IPS-15b (cell line): ENCODE data around the gene SYT12.
"Not testable (repeated sequence)": the region's sequence is repeated elsewhere in the genome, so short reads cannot be mapped to it uniquely, and the experiment has no call there.

Experiments
- H3K27me3 ChIP-seq: one replicate; pipeline ENCODE4 v1.6.1; 2013; ENCODE audit warnings: low read length; ENCODE audit not compliant: control insufficient read depth, insufficient read depth
- H3K36me3 ChIP-seq: one replicate; pipeline ENCODE4 v1.6.1; 2013; ENCODE audit warnings: low read length; ENCODE audit not compliant: control insufficient read depth, insufficient read depth
- H3K4me1 ChIP-seq: one replicate; pipeline ENCODE4 v1.6.1; 2013; ENCODE audit warnings: mild to moderate bottlenecking, low read length; ENCODE audit not compliant: control insufficient read depth, insufficient read depth
- H3K4me3 ChIP-seq: one replicate; pipeline ENCODE4 v1.5.1; 2013; ENCODE audit warnings: low read depth, low read length
- H3K9ac ChIP-seq: one replicate; pipeline ENCODE4 v1.6.1; 2013; ENCODE audit warnings: low read depth, mild to moderate bottlenecking, low read length
- H3K9me3 ChIP-seq: one replicate; pipeline ENCODE4 v1.6.1; 2013; ENCODE audit warnings: mild to moderate bottlenecking, low read length; ENCODE audit not compliant: control insufficient read depth, insufficient read depth

SYT12 gene

GRCh38 chr11:66983275-66983924 lies 39.5 kb upstream of the SYT12 start:
- Histone ChIP-seq H3K27me3 (no peaks in the 10 kb centered on the region), H3K4me1 (no peaks in the 10 kb centered on the region), H3K4me3 (no peak overlapping the region), H3K36me3 (no peaks in the 10 kb centered on the region), H3K9ac (no peak overlapping the region), H3K9me3 (no peaks in the 10 kb centered on the region)

GRCh38 chr11:66985508-66986177 lies 37.3 kb upstream of the SYT12 start:
- H3K4me3 ChIP-seq: no peak overlapping the region
- H3K9me3 ChIP-seq: no peaks in the 10 kb centered on the region
- no peaks in the 10 kb centered on the region for H3K27me3 ChIP-seq
- H3K4me1 ChIP-seq: no peaks in the 10 kb centered on the region
- no peaks in the 10 kb centered on the region for H3K36me3 ChIP-seq
- no peak overlapping the region for H3K9ac ChIP-seq

DNA sequence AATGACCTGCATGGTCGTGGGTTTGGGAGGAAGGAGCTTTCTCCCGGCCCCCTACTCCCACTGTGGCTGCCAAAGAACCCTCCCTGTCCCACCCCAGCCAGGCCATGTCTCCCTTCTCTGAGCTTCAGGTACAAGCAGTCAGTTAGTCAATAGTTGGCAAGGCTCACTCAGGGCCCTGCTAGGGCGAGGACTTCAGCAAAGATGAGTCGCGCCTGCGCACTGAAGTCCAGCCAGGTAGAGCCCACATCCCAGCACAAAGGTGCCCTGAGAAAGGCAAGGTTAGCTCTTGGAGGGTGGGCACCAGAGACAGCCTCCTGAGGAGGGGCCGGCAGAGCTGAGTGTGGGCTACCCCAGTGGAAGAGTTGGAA lies 36.8 kb upstream of the SYT12 start:
- no peaks in the 10 kb centered on the region for H3K36me3 ChIP-seq
- H3K4me1 ChIP-seq: no peaks in the 10 kb centered on the region
- no peaks in the 10 kb centered on the region for H3K27me3 ChIP-seq
- H3K9ac ChIP-seq: no peak overlapping the region
- no peaks in the 10 kb centered on the region for H3K9me3 ChIP-seq
- no peak overlapping the region for H3K4me3 ChIP-seq

DNA sequence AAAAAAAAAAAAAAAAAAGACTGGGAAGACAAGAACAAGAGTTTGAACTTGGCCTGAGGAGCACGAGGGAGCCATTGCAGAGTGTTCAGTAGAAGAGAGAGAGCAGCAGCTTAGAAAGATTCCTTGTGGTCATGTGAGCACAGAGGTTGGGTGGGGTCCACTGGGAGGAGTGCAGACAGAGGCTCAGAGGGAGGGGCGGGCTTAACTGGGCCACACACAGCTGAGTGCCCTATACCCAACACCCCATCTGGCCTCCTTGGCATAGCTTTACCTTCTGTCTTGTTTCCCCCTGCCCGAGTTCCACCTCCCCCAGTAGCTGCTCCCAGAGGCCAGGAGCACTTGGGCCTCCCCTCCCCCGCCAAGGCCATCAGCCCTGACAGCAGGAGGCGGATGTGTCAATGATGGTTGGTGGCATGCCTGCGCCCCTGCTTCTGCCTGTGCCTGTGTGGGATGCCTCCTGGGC lies 35.7 kb upstream of the SYT12 start:
- Histone ChIP-seq H3K4me1 (no peaks in the 10 kb centered on the region), H3K4me3 (no peak overlapping the region), H3K36me3 (no peaks in the 10 kb centered on the region), H3K27me3 (no peaks in the 10 kb centered on the region), H3K9me3 (no peaks in the 10 kb centered on the region), H3K9ac (no peak overlapping the region)

DNA sequence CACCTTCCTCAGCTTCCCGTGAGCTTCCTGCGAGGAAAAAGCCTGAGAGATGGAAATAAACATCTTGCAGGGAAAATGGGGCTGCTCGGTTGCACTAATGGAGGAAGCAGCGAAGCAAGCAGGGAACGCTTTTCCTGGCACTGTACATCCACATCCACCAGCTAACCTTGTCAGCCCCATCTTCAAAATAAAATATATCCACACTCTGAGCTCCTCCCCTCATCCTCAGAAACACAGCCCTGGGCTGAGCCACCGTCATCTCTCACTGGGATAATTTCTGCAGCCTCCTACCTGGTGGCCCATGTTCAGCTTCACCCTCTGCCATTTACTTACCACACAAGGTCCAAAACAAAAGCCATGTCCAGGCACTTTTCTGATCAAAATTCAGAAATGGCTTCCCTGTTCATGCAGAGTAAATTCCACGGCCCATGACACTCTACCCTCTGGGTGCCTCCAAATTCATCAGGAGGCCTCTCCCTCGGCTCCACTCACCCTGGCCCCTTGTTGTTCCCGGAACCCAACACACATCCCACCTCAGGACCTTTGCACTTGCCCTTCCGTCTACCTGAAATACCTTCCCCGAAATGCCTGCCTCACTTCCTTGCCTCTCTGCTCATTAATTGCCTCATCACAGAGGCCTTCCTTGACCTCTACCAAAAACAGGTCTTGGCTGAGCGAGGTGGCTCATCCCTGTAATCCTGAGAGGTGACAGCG lies 34.9 kb upstream of the SYT12 start:
- Histone ChIP-seq H3K9me3 (no peaks in the 10 kb centered on the region), H3K36me3 (no peaks in the 10 kb centered on the region), H3K4me1 (no peaks in the 10 kb centered on the region), H3K27me3 (no peaks in the 10 kb centered on the region), H3K4me3 (no peak overlapping the region), H3K9ac (no peak overlapping the region)

DNA sequence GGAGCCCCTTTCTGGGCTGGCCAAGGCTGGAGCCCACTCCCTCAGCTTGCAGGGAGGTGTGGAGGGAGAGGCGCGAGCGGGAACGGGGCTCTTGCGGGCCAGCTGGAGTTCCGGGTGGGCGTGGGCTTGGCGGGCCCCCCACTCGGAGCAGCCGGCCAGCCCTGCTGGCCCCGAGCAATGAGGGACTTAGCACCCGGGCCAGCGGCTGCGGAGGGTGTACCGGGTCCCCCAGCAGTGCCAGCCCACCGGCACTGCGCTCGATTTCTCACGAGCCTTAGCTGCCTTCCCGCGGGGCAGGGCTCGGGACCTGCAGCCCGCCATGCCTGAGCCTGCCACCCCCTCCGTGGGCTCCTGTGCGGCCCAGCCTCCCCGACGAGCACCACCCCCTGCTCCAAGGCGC lies 34.2 kb upstream of the SYT12 start:
- H3K4me1 ChIP-seq, H3K9ac ChIP-seq, H3K36me3 ChIP-seq, H3K9me3 ChIP-seq, H3K4me3 ChIP-seq, H3K27me3 ChIP-seq: not testable (repeated sequence)

DNA sequence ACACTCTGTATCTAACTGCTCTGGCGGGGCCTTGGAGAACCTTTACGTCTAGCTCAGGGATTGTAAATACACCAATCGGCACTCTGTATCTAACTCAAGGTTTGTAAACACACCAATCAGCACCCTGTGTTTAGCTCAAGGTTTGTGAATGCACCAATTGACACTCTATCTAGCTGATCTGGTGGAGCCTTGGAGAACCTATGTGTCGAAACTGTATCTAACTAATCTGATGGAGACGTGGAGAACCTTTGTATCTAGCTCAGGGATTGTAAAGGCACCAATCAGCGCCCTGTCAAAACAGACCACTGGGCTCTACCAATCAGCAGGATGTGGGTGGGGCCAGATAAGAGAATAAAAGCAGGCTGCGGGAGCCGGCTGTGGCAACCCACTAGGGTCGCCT lies 33.6 kb upstream of the SYT12 start:
- not testable (repeated sequence) for H3K4me3 ChIP-seq, H3K4me1 ChIP-seq, H3K9me3 ChIP-seq, H3K36me3 ChIP-seq, H3K9ac ChIP-seq, H3K27me3 ChIP-seq

- H3K4me3 ChIP-seq: no peak overlapping the region
- no peaks in the 10 kb centered on the region for H3K9me3 ChIP-seq
- H3K9ac ChIP-seq: no peak overlapping the region
- no peaks in the 10 kb centered on the region for H3K36me3 ChIP-seq
- no peaks in the 10 kb centered on the region for H3K4me1 ChIP-seq
- no peaks in the 10 kb centered on the region for H3K27me3 ChIP-seq
Observed at GRCh38 chr11:66992041-66992440, 30.9 kb upstream of the SYT12 start.

DNA sequence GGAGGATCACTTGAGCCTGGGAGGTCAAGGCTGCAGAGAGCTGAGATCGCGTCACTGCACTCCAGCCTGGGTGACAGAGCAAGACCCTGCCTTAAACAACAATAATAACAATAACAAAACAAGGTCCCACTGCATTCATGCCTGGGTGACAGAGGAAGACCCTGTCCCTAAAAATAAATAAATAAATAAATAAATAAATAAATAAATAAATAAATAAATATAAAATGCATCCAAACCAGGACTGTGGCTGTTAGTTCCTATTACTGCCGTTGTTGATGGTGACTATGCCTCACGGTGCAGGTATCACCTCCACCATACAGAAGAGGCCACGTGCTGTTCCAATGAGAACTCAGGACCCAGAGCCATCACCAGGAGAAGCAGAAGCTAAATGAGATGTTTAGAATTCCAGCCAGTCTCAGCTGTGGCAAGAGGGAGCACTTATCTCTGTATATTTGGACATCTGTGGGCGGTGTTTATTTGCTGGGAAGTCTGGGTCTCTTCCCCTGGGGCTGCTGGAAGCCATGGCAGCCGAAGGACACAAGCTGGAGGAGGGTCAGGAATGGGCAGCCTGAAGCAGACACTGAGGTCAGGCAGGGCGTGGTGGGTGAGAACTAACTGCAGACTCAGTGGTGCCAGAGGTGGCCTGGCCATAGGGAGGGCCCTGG lies 26.2 kb upstream of the SYT12 start:
- no peaks in the 10 kb centered on the region for H3K36me3 ChIP-seq
- no peak overlapping the region for H3K4me3 ChIP-seq
- H3K9me3 ChIP-seq: no peaks in the 10 kb centered on the region
- H3K9ac ChIP-seq: no peak overlapping the region
- H3K27me3 ChIP-seq: no peaks in the 10 kb centered on the region
- no peaks in the 10 kb centered on the region for H3K4me1 ChIP-seq

GRCh38 chr11:66999555-66999954 lies 23.4 kb upstream of the SYT12 start:
- H3K4me1 ChIP-seq: peaks cover 2% of the 10 kb centered on the region
- no peaks in the 10 kb centered on the region for H3K9me3 ChIP-seq
- H3K36me3 ChIP-seq: no peaks in the 10 kb centered on the region
- H3K27me3 ChIP-seq: no peaks in the 10 kb centered on the region
- H3K4me3 ChIP-seq: no peak overlapping the region
- no peak overlapping the region for H3K9ac ChIP-seq

- Histone ChIP-seq H3K27me3 (no peaks in the 10 kb centered on the region), H3K36me3 (no peaks in the 10 kb centered on the region), H3K4me3 (no peak overlapping the region), H3K4me1 (peaks cover 2% of the 10 kb centered on the region), H3K9me3 (no peaks in the 10 kb centered on the region), H3K9ac (no peak overlapping the region)
Observed at GRCh38 chr11:67001332-67001731, 21.6 kb upstream of the SYT12 start.
